ENCODE measurements around the gene ARHGAP19. TPM values are rescaled to one million over a fixed set of nuclear protein-coding genes. Genes with fewer than 3 reads are reported as not detected.

Gene ARHGAP19
- total and polyA plus RNA-seq, 9 of the 15 experiments (the other 6 are each of a cell fraction or from before 2014, with no cell fraction given): 14.8 to 49.5 (median 26.8) TPM

DNA sequence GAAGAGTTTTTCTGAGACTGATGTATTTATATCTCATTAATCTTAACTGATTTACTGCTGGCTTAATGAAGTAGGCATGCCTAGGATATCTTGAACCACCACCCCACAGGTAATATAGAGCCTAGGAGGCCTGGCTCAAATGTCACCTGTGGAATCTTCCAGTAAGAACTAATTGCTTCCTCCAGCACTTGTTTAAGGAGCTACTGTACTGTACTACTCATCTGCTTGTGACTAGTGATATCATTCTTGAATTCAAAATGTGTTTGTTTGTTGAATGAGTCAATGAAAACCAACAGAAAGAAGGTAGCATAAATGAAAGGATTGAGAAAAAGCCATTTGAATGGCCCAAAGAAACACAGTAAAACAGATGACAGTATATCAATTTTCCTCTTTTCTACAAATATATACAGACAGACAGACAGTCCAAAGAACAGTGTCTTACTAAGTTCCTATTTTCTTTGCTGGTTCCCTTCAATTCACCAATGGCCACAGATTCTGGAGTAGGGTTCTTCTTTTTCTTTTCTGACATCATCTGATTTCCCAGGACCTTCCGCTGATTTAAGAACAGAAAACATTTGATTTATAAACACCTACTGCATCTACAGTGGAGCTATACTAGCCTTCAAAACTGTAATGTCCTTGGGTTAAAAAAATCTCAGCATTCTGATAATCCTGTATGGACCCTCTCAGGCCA lies 63.0 kb downstream of the ARHGAP19 start:
- H3K27me3 ChIP-seq (ENCODE audit: control insufficient read depth in 2 of 2, insufficient read depth in 2 of 2, low read length in 2 of 2): no peaks in the 10 kb centered on the region
- H3K36me3 ChIP-seq (ENCODE audit: control insufficient read depth, insufficient read depth, low read length): peaks cover 51% of the 10 kb centered on the region; the same call in 2 of the 3 replicates
- H3K4me1 ChIP-seq (replicated peaks in 1 of 2; ENCODE audit: control insufficient read depth in 2 of 2, insufficient read depth in 2 of 2, low read length in 2 of 2): no peaks in the 10 kb centered on the region
- H2AFZ ChIP-seq (ENCODE audit: low read depth, low read length): no peak overlapping the region
- TF ChIP-seq MNT (conservative IDR thresholded peaks at IDR 0.05): no peak
- no peak for TF ChIP-seq NR3C1 (CRISPR knock-in tag; IDR thresholded peaks at IDR 0.05)
- no peak for TF ChIP-seq POU5F1 (IDR thresholded peaks at IDR 0.05; ENCODE audit: borderline replicate concordance, low read depth, low read length, partially characterized antibody)
- H3K79me2 ChIP-seq (ENCODE audit: control insufficient read depth, insufficient read depth, low read length): no peaks in the 10 kb centered on the region
- ChIA-PET CTCF (ENCODE audit: low intra/inter-chr PET ratio) (no interaction called here), POLR2A (no interaction called here)
- H3K4me2 ChIP-seq (ENCODE audit: insufficient read depth, low read length): no peak overlapping the region
- FAIRE-seq: no peak
- no peak for DNase-seq (ENCODE audit: extremely low read depth in 1 of 4, low spot score in 3 of 4)
- BruUV-seq (replicated peaks): no TSS peak
- in situ Hi-C loops (cut with MboI) (no loop called here), intact Hi-C loops (cut with micrococcal nuclease) (no loop called here)
- no peak overlapping the region for H3K4me3 ChIP-seq
- H4K20me1 ChIP-seq (replicated peaks; ENCODE audit: control insufficient read depth, insufficient read depth, low read length): no peaks in the 10 kb centered on the region
- no peaks in the 10 kb centered on the region for H3K9me1 ChIP-seq (ENCODE audit: control insufficient read depth, insufficient read depth, low read length)
- no peak for ATAC-seq
- no peak overlapping the region for H3K27ac ChIP-seq (ENCODE audit: extremely low read depth, low read depth, low read length)
- H3K9me3 ChIP-seq (replicated peaks; ENCODE audit: control insufficient read depth, insufficient read depth, low read depth, low read length): no peaks in the 10 kb centered on the region
- 90% methylated on average over 1 of the region's 1 CpG for WGBS (ENCODE audit: insufficient coverage, low coverage, missing lambda C conversion rate)
- H3K9ac ChIP-seq (ENCODE audit: insufficient read depth in 1 of 2, low read depth in 2 of 2, low read length in 2 of 2): no peak overlapping the region

- Histone ChIP-seq H3K27ac (ENCODE audit: extremely low read depth, low read depth, low read length) (no peak overlapping the region), H4K20me1 (replicated peaks; ENCODE audit: control insufficient read depth, insufficient read depth, low read length) (no peaks in the 10 kb centered on the region), H2AFZ (ENCODE audit: low read depth, low read length) (no peak overlapping the region), H3K9ac (ENCODE audit: insufficient read depth in 1 of 2, low read depth in 2 of 2, low read length in 2 of 2) (no peak overlapping the region), H3K36me3 (ENCODE audit: control insufficient read depth, insufficient read depth, low read length) (peaks cover 51% of the 10 kb centered on the region; the same call in 2 of the 3 replicates), H3K4me2 (ENCODE audit: insufficient read depth, low read length) (no peak overlapping the region), H3K9me1 (ENCODE audit: control insufficient read depth, insufficient read depth, low read length) (no peaks in the 10 kb centered on the region), H3K9me3 (replicated peaks; ENCODE audit: control insufficient read depth, insufficient read depth, low read depth, low read length) (no peaks in the 10 kb centered on the region), H3K4me3 (no peak overlapping the region), H3K4me1 (replicated peaks in 1 of 2; ENCODE audit: control insufficient read depth in 2 of 2, insufficient read depth in 2 of 2, low read length in 2 of 2) (no peaks in the 10 kb centered on the region), H3K79me2 (ENCODE audit: control insufficient read depth, insufficient read depth, low read length) (no peaks in the 10 kb centered on the region), H3K27me3 (ENCODE audit: control insufficient read depth in 2 of 2, insufficient read depth in 2 of 2, low read length in 2 of 2) (no peaks in the 10 kb centered on the region)
- in situ Hi-C loops (cut with MboI) (no loop called here), intact Hi-C loops (cut with micrococcal nuclease) (no loop called here)
- DNase-seq (ENCODE audit: extremely low read depth in 1 of 4, low spot score in 3 of 4) (no peak), ATAC-seq (no peak), FAIRE-seq (no peak)
- BruUV-seq (replicated peaks): no TSS peak
- ChIA-PET POLR2A (no interaction called here), CTCF (ENCODE audit: low intra/inter-chr PET ratio) (no interaction called here)
- WGBS (ENCODE audit: insufficient coverage, low coverage, missing lambda C conversion rate): 83% methylated on average over 1 of the region's 1 CpG
- no peak for TF ChIP-seq NFRKB (IDR thresholded peaks at IDR 0.05; ENCODE audit: low read depth)
- TF ChIP-seq TFE3 (CRISPR knock-in tag; IDR thresholded peaks at IDR 0.05): no peak
- no peak for TF ChIP-seq RBM25 (IDR thresholded peaks at IDR 0.05; ENCODE audit: low read depth, low read length, severe bottlenecking)
- TF ChIP-seq ATF3 (IDR thresholded peaks at IDR 0.05): no peak
- TF ChIP-seq ATF3 (CRISPR knock-in tag; conservative IDR thresholded peaks at IDR 0.05): no peak
- TF ChIP-seq GABPB1 (CRISPR knock-in tag; IDR thresholded peaks at IDR 0.05): no peak
- TF ChIP-seq ZKSCAN1 (IDR thresholded peaks at IDR 0.05; ENCODE audit: low read depth, low read length): no peak
- no peak for TF ChIP-seq ZNF347 (CRISPR knock-in tag; IDR thresholded peaks at IDR 0.05; ENCODE audit: low read depth)
These were observed 63.7 kb downstream of the ARHGAP19 start for GRCh38 chr10:97228775-97229157.

Data from K562 (cell line).